HEK293T (cell line): Measurements from ENCODE around the gene HHAT.

Source experiments
- CTCF ChIA-PET: fragments of 350-600 bp; formaldehyde crosslinking; extraction: SDS; loops from one replicate; lab custom pipeline; 2021; ENCODE audit warnings: antibody characterized with exemption, inconsistent platforms; lab: Yijun Ruan, JAX
- POLR2A ChIA-PET: fragments of 350-600 bp; formaldehyde crosslinking; extraction: SDS; loops from one replicate; lab custom pipeline; 2020; ENCODE audit warnings: antibody characterized with exemption, inconsistent platforms; lab: Yijun Ruan, JAX
- DNase-seq: peaks from one replicate; pipeline ENCODE4 v3.0.0; 2012; ENCODE audit warnings: mixed read lengths; ENCODE audit errors: extremely low spot score
- ARNT ChIP-seq: fragments of 450-650 bp; IDR thresholded peaks from 2 replicates; pipeline ENCODE4 v1.6.1; 2017; ENCODE audit warnings: mild to moderate bottlenecking
- BHLHE40 ChIP-seq: fragments of 450-650 bp; IDR thresholded peaks from 2 replicates; pipeline ENCODE4 v1.6.1; 2016; ENCODE audit warnings: mild to moderate bottlenecking, moderate library complexity, borderline replicate concordance
- CTBP1 ChIP-seq: fragments of 450-650 bp; IDR thresholded peaks from 2 replicates; pipeline ENCODE4 v1.6.1; 2016; ENCODE audit warnings: borderline replicate concordance
- ELF4 ChIP-seq: fragments of 450-650 bp; IDR thresholded peaks from 2 replicates; pipeline ENCODE4 v1.6.1; 2017; ENCODE audit warnings: antibody characterized with exemption
- FOXA1 ChIP-seq: fragments of 450-650 bp; IDR thresholded peaks from 2 replicates; pipeline ENCODE4 v1.6.1; 2016; ENCODE audit warnings: mild to moderate bottlenecking
- FOXK2 ChIP-seq: fragments of 450-650 bp; IDR thresholded peaks from 2 replicates; pipeline ENCODE4 v1.6.1; 2016; ENCODE audit warnings: mild to moderate bottlenecking
- FOXM1 ChIP-seq: fragments of 450-650 bp; IDR thresholded peaks from 2 replicates; pipeline ENCODE4 v1.6.1; 2017; ENCODE audit warnings: mild to moderate bottlenecking, borderline replicate concordance
- HDGF ChIP-seq: fragments of 450-650 bp; IDR thresholded peaks from 2 replicates; pipeline ENCODE4 v1.6.1; 2017; ENCODE audit warnings: antibody characterized with exemption, borderline replicate concordance
- L3MBTL2 ChIP-seq: fragments of 450-650 bp; conservative IDR thresholded peaks from 2 replicates; pipeline ENCODE4 v1.6.1; 2016; ENCODE audit warnings: mild to moderate bottlenecking
- LEF1 ChIP-seq: fragments of 450-650 bp; IDR thresholded peaks from 2 replicates; pipeline ENCODE4 v1.6.1; 2017; ENCODE audit warnings: mild to moderate bottlenecking, borderline replicate concordance
- NFRKB ChIP-seq: fragments of 450-650 bp; IDR thresholded peaks from 2 replicates; pipeline ENCODE4 v1.6.1; 2016; ENCODE audit warnings: mild to moderate bottlenecking, moderate library complexity
- PKNOX1 ChIP-seq: fragments of 450-650 bp; IDR thresholded peaks from 2 replicates; pipeline ENCODE4 v1.6.1; 2016
- SP1 ChIP-seq: fragments of 450-650 bp; IDR thresholded peaks from 2 replicates; pipeline ENCODE4 v1.6.1; 2017
- SUZ12 ChIP-seq: fragments of 450-650 bp; IDR thresholded peaks from 2 replicates; pipeline ENCODE4 v1.6.1; 2016; ENCODE audit warnings: mild to moderate bottlenecking
- TARDBP ChIP-seq: fragments of 450-650 bp; IDR thresholded peaks from 2 replicates; pipeline ENCODE4 v1.6.1; 2016
- ZNF384 ChIP-seq: fragments of 450-650 bp; IDR thresholded peaks from 2 replicates; pipeline ENCODE4 v1.6.1; 2016

The HHAT gene

GRCh38 chr1:210648588-210649269 is 320.0 kb downstream of the HHAT start:
- POLR2A ChIA-PET, result no interaction called here
- TF ChIP-seq SUZ12 (no peak), ZNF384 (no peak), FOXA1 (no peak), L3MBTL2 (no peak), CTBP1 (no peak), NFRKB (no peak)
- CTCF ChIA-PET, result no interaction called here
- no peak for DNase-seq

- no peak for DNase-seq
- ChIA-PET POLR2A (no interaction called here), CTCF (no interaction called here)
- no peak for TF ChIP-seq PKNOX1
- TF ChIP-seq L3MBTL2, result no peak
- no peak for TF ChIP-seq LEF1
Measured at GRCh38 chr1:210650403-210650802, 321.7 kb downstream of the HHAT start.

- ChIA-PET POLR2A (no interaction called here), CTCF (no interaction called here)
- TF ChIP-seq ZNF384, result no peak
- TF ChIP-seq FOXM1, result no peak
- no peak for TF ChIP-seq LEF1
- TF ChIP-seq SP1, result no peak
- TF ChIP-seq BHLHE40, result no peak
- no peak for TF ChIP-seq NFRKB
- no peak for TF ChIP-seq ELF4
- TF ChIP-seq FOXK2, result no peak
- no peak for TF ChIP-seq SUZ12
- no peak for TF ChIP-seq PKNOX1
- TF ChIP-seq CTBP1, result no peak
- TF ChIP-seq TARDBP, result no peak
- no peak for TF ChIP-seq L3MBTL2
- no peak for TF ChIP-seq FOXA1
- no peak for DNase-seq
Measured at GRCh38 chr1:210652329-210652954, 323.7 kb downstream of the HHAT start.

GRCh38 chr1:210653771-210654170 is 325.1 kb downstream of the HHAT start:
- no peak for TF ChIP-seq ARNT
- TF ChIP-seq L3MBTL2, result no peak
- TF ChIP-seq SP1, result no peak
- no peak for TF ChIP-seq CTBP1
- TF ChIP-seq PKNOX1, result no peak
- no peak for TF ChIP-seq SUZ12
- TF ChIP-seq LEF1, result no peak
- TF ChIP-seq FOXA1, result no peak
- POLR2A ChIA-PET, result no interaction called here
- no peak for DNase-seq
- CTCF ChIA-PET, result interaction anchor here (0.6 kb wide), 1 partner anchor 173 kb away, joined by 3 read pairs; no protein-coding TSS in a partner anchor

- CTCF ChIA-PET, result interaction anchor here (0.6 kb wide), 1 partner anchor 174 kb away, joined by 3 read pairs; no protein-coding TSS in a partner anchor
- POLR2A ChIA-PET, result no interaction called here
Measured at GRCh38 chr1:210654176-210654981, 325.7 kb downstream of the HHAT start.

More at GRCh38 chr1:210654176-210654981, 325.7 kb downstream of the HHAT start:
- DNase-seq, result no peak
- TF ChIP-seq CTBP1 (no peak), SP1 (no peak), ELF4 (no peak), BHLHE40 (no peak), PKNOX1 (no peak), NFRKB (no peak), HDGF (no peak), ARNT (no peak), L3MBTL2 (no peak), SUZ12 (no peak), FOXM1 (no peak)
